Kidney epithelial cell (primary cell): ENCODE measurements around the gene SART1. TPM values are rescaled to one million over a fixed set of nuclear protein-coding genes. Genes with fewer than 3 reads are reported as not detected.

Experiments
- DNase-seq: peaks from one replicate; pipeline ENCODE4 v3.0.0-alpha.2; 2010; ENCODE audit warnings: low read depth
- H3K27me3 ChIP-seq: 2 replicates; pipeline ENCODE4 v1.6.0; 2011; ENCODE audit warnings: low read length; ENCODE audit not compliant: control insufficient read depth, insufficient read depth
- H3K36me3 ChIP-seq: 2 replicates; pipeline ENCODE4 v1.5.1; 2011; ENCODE audit warnings: low read length; ENCODE audit not compliant: control insufficient read depth, insufficient read depth
- H3K4me3 ChIP-seq: 2 replicates; pipeline ENCODE4 v1.5.1; 2011; ENCODE audit warnings: low read depth, mild to moderate bottlenecking, control low read depth, low read length
- total RNA-seq: library from RNA; depleted of rRNA; stranded (reverse); fragments of >200 nt; gene quantifications from 2 replicates; pipeline ENCODE4 v1.2.3, GENCODE V29; 2015
- TF ChIP-seq, protein P1 (sequence below): IDR thresholded peaks from 2 replicates; pipeline ENCODE4 v1.5.1; 2011; ENCODE audit warnings: mild to moderate bottlenecking, moderate library complexity, low read length, control low read depth, inconsistent platforms; ENCODE audit not compliant: insufficient read depth, poor library complexity, severe bottlenecking

Gene SART1
- total RNA-seq, 1 donor from 2014 or later = 32.6 TPM

DNA sequence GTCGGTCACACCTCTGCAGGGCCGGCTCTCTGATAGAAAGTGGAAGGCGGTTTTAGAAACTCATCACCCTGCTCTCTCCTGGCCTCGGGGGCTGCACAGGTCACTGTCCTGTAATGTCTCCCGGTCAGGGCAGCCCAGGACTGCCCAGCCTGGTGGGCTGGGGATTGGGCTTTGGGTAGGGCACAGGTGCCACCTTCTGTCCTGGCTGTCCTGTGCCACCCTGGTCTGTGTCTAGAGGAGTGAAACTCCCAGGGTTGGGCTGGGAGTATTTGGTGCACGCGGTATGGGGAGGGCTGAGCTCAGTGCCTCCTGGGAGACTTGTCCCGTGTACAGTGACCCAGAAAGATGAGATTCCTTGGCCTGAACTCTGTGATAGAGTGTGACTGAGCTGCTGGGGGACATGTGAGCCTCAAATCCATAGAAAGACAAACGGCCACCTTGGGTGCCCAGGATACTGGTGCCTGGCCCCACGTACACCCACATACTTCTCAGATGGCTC, 17.8 kb downstream of the SART1 start:
- Histone ChIP-seq H3K27me3 (no peaks in the 10 kb centered on the region), H3K36me3 (peaks cover 1% of the 10 kb centered on the region), H3K4me3 (no peak overlapping the region)
- TF ChIP-seq, protein P1, sequence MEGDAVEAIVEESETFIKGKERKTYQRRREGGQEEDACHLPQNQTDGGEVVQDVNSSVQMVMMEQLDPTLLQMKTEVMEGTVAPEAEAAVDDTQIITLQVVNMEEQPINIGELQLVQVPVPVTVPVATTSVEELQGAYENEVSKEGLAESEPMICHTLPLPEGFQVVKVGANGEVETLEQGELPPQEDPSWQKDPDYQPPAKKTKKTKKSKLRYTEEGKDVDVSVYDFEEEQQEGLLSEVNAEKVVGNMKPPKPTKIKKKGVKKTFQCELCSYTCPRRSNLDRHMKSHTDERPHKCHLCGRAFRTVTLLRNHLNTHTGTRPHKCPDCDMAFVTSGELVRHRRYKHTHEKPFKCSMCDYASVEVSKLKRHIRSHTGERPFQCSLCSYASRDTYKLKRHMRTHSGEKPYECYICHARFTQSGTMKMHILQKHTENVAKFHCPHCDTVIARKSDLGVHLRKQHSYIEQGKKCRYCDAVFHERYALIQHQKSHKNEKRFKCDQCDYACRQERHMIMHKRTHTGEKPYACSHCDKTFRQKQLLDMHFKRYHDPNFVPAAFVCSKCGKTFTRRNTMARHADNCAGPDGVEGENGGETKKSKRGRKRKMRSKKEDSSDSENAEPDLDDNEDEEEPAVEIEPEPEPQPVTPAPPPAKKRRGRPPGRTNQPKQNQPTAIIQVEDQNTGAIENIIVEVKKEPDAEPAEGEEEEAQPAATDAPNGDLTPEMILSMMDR = no peak
- no peak for DNase-seq

GRCh38 chr11:65981101-65981740, 19.7 kb downstream of the SART1 start:
- TF ChIP-seq, protein P1 = no peak
- Histone ChIP-seq H3K36me3 (peaks cover 1% of the 10 kb centered on the region), H3K27me3 (no peaks in the 10 kb centered on the region), H3K4me3 (no peak overlapping the region)
- no peak for DNase-seq

DNA sequence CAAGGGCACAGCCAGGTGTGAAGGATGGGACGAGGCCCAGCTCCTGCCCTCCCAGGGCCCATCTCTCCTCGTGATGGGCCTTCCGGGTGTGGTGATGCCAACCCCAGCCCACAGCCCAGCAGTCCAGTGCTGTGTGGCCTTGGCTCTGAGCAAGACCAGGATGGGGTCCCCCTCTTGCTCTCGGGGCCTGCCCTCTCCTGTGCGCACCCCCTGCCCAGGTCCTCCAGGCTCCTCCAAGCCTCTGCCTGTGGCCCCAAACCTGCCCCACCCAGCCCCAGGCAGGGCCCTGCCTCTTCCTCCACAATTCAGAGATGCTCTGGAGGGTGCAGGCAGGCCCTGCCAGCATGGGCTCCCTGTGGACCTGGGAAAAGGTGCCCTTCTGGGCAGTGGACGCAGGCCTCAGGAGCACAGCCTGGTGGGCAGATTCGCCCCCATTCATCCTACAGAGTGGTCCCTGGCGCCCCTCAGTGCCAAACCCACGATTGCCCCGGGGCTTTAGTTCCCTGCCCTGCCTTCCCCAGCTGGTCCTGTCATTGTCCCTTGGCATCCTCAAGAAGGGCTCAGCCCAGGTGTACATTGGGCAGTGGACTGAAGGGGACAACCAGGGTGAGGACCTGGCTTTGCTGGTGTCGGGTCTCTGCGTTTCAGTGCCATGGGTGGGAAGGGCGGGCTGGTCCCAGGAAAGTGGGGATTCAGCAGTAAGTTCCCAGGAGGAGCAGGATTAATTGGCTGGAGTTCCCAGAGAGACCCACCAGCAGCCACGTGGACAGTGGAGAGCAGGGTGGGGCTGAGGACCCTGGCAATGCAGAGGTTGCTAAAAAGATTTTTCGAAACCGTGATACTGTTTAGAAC, 20.7 kb downstream of the SART1 start:
- no peak for DNase-seq
- Histone ChIP-seq H3K27me3 (no peaks in the 10 kb centered on the region), H3K36me3 (peaks cover 1% of the 10 kb centered on the region), H3K4me3 (no peak overlapping the region)
- TF ChIP-seq, protein P1 = no peak

- peaks cover 1% of the 10 kb centered on the region for H3K36me3 ChIP-seq
- TF ChIP-seq, protein P1 = no peak
- no peak overlapping the region for H3K4me3 ChIP-seq
- no peaks in the 10 kb centered on the region for H3K27me3 ChIP-seq
- DNase-seq = no peak
Measured at GRCh38 chr11:65982824-65983588, 21.5 kb downstream of the SART1 start.

GRCh38 chr11:65983589-65983987, 22.1 kb downstream of the SART1 start:
- Histone ChIP-seq H3K4me3 (no peak overlapping the region), H3K36me3 (peaks cover 1% of the 10 kb centered on the region), H3K27me3 (no peaks in the 10 kb centered on the region)
- DNase-seq = no peak
- TF ChIP-seq, protein P1 = no peak
